GM23338 (cell line): ENCODE data around the gene A1BG.

Source experiments
- CREB1 ChIP-seq: fragments of 250-450 bp; sonication (Bioruptor Pico); IDR thresholded peaks from 2 replicates; pipeline ENCODE4 v1.5.0; 2020; ENCODE audit warnings: low read depth, mild to moderate bottlenecking, moderate library complexity
- CTCF ChIP-seq, 2 experiments: fragments of 200-600 bp in 1 of 2; sonication (generic) in 1 of 2; conservative IDR thresholded peaks; 2 replicates each; pipeline versions ENCODE4 v1.5.1 to v1.6.1; 2016 to 2017; ENCODE audit warnings: antibody characterized with exemption in 2 of 2, low read depth in 2 of 2, mild to moderate bottlenecking in 2 of 2, moderate library complexity in 1 of 2
- ETS1 ChIP-seq: IDR thresholded peaks from 2 replicates; pipeline ENCODE4 v1.6.1; 2016; ENCODE audit warnings: antibody characterized with exemption
- EZH2 ChIP-seq: fragments of 200-600 bp; sonication (generic); IDR thresholded peaks from one replicate; pipeline ENCODE4 v1.8.0; 2017; ENCODE audit warnings: antibody characterized with exemption, mild to moderate bottlenecking, low read depth; ENCODE audit not compliant: unreplicated experiment
- EZH2phosphoT487 ChIP-seq: fragments of 200-600 bp; sonication (generic); IDR thresholded peaks from one replicate; pipeline ENCODE4 v1.8.1; 2018; ENCODE audit warnings: antibody characterized with exemption; ENCODE audit not compliant: unreplicated experiment
- NANOG ChIP-seq: IDR thresholded peaks from 2 replicates; pipeline ENCODE4 v1.6.1; 2016; ENCODE audit warnings: antibody characterized with exemption, borderline replicate concordance
- POLR2AphosphoS5 ChIP-seq: IDR thresholded peaks from 2 replicates; pipeline ENCODE4 v1.6.1; 2016; ENCODE audit warnings: antibody characterized with exemption, low read depth
- REST ChIP-seq: IDR thresholded peaks from one replicate; pipeline ENCODE4 v1.6.1; 2018; ENCODE audit warnings: antibody characterized with exemption; ENCODE audit not compliant: unreplicated experiment
- ZNF114 ChIP-seq: fragments of 250-450 bp; sonication (Bioruptor Pico); IDR thresholded peaks from 2 replicates; pipeline ENCODE4 v1.5.0; 2020; ENCODE audit warnings: mild to moderate bottlenecking, moderate library complexity

GRCh38 chr19:58352760-58353671 lies at the start of gene A1BG:
- TF ChIP-seq CTCF (conservative IDR thresholded peaks at IDR 0.05; ENCODE audit: low read depth in 2 of 2) (no peak), NANOG (no peak), CREB1 (no peak), POLR2AphosphoS5 (no peak), ZNF114 (no peak), EZH2 (no peak), EZH2phosphoT487 (no peak), REST (no peak), ETS1 (no peak)
